Activated T-helper 17 cell treated with anti-CD3 and anti-CD28 coated beads, Interleukin-2, amount 50 U/mL, for 72 hours (primary cell): ENCODE measurements around the gene PDGFB. TPM values are rescaled to one million over a fixed set of nuclear protein-coding genes. Genes with fewer than 3 reads are reported as not detected.

Source experiments
- ATAC-seq: fragments of 150-1000 bp; cut with Tn5 transposase; replicated peaks from 2 replicates; pipeline ENCODE4 v1.10.0; 2021; ENCODE audit warnings: mild to moderate bottlenecking, moderate library complexity
- H3K27ac Mint-ChIP-seq: one replicate; pipeline ENCODE4 v1.8.0; 2022; ENCODE audit warnings: mixed read lengths
- H3K27me3 Mint-ChIP-seq: one replicate; pipeline ENCODE4 v1.8.0; 2022; ENCODE audit warnings: mixed read lengths
- H3K36me3 Mint-ChIP-seq: one replicate; pipeline ENCODE4 v1.8.0; 2022; ENCODE audit warnings: low read depth, mild to moderate bottlenecking, mixed read lengths
- H3K4me1 Mint-ChIP-seq: one replicate; pipeline ENCODE4 v1.8.0; 2022; ENCODE audit warnings: mixed read lengths
- H3K4me3 Mint-ChIP-seq: one replicate; pipeline ENCODE4 v1.8.0; 2022; ENCODE audit warnings: mild to moderate bottlenecking, mixed read lengths
- H3K9me3 Mint-ChIP-seq: one replicate; pipeline ENCODE4 v1.8.0; 2022; ENCODE audit warnings: mixed read lengths
- total RNA-seq, 2 donors: library from RNA; stranded (reverse); gene quantifications; one replicate each; pipeline ENCODE4 v1.2.3, GENCODE V29; 2022

Gene PDGFB
- total RNA-seq, 2 donors from 2014 or later: 5.2 to 11.3 TPM

DNA sequence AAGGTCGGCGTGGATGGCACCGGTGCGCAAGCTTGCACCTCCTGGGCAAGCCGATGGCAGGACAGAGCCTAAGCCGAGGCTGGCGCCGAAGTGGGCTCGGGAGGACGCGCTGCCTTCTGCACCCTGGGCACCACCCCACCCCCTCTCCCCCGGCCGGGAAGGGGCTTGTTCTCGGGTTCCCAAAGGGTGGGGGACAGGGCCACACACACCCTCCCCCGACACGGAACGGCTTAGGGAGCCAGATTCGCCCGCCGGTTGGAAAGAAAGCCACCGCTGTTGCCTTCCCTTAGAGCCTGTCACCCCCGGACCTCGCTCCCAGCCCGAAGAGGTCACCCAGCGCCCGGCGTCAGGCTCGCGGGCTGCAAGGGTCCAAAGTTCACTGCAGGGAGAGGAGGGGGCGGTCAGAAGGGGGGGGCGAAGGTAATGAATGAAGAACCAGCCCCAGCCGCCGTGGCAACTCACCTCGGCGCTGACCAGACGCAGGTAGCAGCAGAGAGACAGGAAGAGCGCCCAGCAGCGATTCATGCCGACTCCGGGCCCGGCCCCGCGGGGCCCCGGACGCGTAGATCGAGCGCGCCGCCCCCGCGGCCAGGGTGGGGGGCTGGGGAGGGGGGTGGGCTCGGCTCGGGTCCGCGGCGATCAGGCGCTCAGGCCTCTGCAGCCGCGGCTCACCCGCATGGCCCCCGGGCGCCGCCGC is 1.2 kb downstream of the PDGFB start:
- ATAC-seq: peak; percentile 7
- peak overlapping the region; percentile 80 for H3K4me3 Mint-ChIP-seq
- H3K27me3 Mint-ChIP-seq: peaks cover 20% of the 10 kb centered on the region
- peaks cover 20% of the 10 kb centered on the region for H3K4me1 Mint-ChIP-seq
- no peaks in the 10 kb centered on the region for H3K9me3 Mint-ChIP-seq
- H3K36me3 Mint-ChIP-seq: peaks cover 15% of the 10 kb centered on the region
- H3K27ac Mint-ChIP-seq: no peak overlapping the region

DNA sequence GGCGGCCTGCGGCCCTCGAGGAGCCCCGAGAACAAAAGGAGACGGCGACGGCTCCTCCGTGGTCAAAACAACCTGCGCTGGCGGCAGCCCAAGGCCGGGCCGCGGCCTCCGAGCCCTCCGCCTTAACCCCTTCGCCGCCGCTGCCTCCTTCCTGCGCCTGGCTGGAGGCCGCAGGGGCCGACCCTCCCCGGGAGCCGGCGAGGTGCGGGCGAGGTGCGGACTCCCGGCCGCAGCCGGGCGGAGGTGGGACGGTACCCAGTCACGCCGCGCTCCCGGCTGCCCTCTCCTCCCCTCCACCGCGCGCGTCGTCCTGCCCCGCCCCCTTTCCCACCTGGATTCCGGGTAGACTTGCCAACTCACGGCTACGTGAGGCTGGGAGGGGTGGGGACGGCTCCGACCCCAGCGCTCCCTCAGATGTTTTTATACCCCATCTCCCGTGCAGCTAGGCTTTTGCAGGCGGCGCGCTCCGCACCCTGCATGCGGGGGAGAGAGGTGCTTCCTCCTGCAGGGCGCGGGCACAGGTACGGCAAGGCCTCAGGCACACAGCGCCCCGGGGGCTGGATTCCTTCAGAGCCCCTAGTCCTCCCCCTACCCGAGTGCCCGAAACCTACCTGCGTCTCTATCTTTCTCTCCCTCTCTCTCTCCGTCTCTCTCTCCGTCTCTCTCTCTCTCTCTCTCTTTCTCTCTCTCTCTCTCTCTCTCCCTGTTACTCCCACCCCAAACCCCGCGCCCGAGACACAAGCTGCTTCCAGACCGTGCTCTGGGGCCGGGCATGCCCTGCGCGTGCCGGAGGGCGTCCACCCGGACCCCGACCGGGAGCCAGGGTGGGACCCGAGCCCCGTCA is 2.0 kb downstream of the PDGFB start:
- Mint-ChIP-seq H3K4me3 (peak overlapping the region; percentile 80), H3K4me1 (peaks cover 20% of the 10 kb centered on the region), H3K27ac (no peak overlapping the region), H3K27me3 (peaks cover 20% of the 10 kb centered on the region), H3K36me3 (peaks cover 15% of the 10 kb centered on the region), H3K9me3 (no peaks in the 10 kb centered on the region)
- peak; percentile 35 for ATAC-seq

GRCh38 chr22:39241794-39242594 is 2.8 kb downstream of the PDGFB start:
- Mint-ChIP-seq H3K27me3 (peaks cover 17% of the 10 kb centered on the region), H3K36me3 (peaks cover 15% of the 10 kb centered on the region), H3K4me1 (peaks cover 27% of the 10 kb centered on the region), H3K9me3 (no peaks in the 10 kb centered on the region), H3K4me3 (peak overlapping the region; percentile 91), H3K27ac (peak overlapping the region; percentile 94)
- ATAC-seq: no peak

DNA sequence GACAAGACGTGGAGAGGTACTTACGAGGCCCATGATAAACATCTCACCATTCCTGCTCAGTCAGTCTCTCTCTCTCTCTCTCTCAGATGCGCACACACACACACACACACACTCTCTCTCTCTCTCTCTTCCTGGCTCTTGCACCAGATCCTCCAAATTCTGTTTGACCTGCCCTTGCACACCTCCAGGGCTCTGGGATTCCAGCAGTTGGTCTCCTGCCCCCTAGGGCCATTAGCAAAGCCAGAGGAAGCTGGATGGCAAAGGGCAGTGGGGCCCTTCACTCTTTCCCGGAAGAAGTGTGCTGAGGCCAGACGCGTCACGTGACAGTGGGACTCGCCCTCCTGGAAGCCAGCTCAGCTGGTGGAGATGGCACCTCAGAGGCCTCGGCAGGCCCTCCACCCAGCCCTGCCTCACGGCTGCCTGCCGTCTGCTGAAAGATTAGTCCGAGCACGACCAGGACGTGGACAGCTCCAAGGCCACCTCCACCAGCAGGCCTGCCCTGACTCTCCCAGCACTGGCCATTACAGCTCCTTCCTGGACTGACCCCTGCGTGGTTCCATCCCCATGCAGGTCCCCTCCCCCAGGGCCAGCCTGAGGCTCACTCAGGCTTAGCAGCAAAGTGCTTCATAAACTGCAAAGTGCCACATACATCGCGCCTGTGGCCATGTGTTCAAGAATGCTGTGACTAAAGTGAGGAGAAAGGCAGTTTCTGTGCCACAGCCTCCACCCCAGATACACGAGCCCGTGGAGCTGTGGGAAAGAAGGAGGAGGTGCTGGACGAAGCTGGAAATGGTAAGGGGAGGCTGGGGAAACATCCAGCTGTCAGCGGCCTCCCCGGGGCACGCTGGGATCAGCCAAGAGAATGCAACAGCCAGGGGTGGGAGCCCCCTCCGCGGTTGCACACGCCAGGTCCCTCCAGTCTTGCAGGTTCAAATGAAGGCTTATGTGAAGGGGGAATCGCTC is 3.7 kb downstream of the PDGFB start:
- Mint-ChIP-seq H3K27ac (peak overlapping the region; percentile 94), H3K27me3 (peaks cover 16% of the 10 kb centered on the region), H3K9me3 (no peaks in the 10 kb centered on the region), H3K4me3 (peak overlapping the region; percentile 91), H3K4me1 (peaks cover 36% of the 10 kb centered on the region), H3K36me3 (peaks cover 15% of the 10 kb centered on the region)
- peak; percentile 54 for ATAC-seq

DNA sequence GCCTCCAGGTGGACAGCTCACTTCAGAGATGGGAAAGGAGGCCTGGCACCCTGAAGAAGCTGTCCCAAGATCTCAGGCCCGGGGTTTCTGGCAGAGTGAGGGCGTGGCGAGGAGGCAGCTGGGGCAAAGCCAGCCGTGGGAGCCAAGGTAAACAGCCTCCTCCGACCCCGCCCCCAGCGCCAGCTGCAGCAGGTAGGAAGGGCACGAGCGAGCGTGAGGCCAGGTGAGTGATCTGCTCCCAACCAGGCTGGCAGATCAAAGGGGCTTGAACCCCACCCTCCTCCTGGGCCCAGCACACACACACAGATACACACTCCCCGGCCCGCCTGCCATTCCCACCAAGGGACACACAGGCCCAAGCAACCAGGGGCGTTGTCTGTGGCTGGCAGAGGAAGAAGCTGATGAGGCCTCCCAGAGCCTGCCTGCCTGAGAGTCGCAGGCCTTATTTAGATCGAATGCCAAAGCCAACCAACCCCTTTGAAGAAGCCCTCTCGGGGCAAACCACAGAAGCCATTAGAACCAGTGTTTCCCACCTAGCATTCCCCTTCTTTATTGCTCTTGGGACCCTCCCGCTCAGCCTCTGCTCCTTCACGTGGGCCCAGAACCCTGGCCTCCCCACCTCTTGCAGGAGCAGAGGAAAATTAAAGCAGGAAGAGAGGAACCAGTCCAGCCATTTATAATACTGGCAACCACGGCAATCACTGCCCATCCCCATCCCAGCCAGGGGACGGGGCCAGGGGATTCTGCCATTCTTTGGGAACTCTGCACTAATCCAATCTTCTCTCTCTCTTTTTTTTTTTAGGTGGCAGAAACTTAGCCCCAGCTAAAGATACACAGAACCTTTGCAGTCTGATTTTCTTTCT is 5.0 kb downstream of the PDGFB start:
- Mint-ChIP-seq H3K27ac (peak overlapping the region; percentile 94), H3K27me3 (peaks cover 15% of the 10 kb centered on the region), H3K4me1 (peaks cover 35% of the 10 kb centered on the region)

DNA sequence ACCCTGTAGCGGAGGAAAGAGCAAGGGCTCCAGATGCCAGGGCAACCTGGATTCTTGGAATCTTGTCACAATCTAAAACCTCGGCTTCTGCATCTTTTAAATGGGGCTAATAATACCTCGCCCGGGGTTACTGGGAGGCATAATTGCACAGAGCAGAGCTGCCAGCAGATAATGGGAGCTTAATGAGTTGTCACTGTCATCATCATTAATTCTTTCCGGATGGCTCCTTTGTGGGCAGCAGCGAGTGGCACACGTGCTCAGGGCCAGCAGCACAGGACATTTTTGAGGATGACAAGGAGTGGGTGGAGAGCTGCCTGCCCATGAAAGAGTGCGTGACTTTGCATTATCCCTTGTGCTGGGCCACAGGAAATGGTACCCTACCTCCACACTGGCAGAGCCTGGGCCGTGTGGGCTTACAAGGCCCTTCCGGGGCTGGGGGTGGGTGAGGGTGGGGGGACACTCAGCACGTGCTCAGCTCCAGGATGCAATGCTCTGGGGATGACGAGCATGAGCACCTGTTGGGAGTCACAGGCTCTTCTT is 5.7 kb downstream of the PDGFB start:
- H3K4me3 Mint-ChIP-seq: peak overlapping the region; percentile 91
- H3K4me1 Mint-ChIP-seq: peaks cover 35% of the 10 kb centered on the region
- H3K9me3 Mint-ChIP-seq: no peaks in the 10 kb centered on the region
- H3K36me3 Mint-ChIP-seq: peaks cover 15% of the 10 kb centered on the region
- H3K27me3 Mint-ChIP-seq: peaks cover 21% of the 10 kb centered on the region
- no peak overlapping the region for H3K27ac Mint-ChIP-seq
- ATAC-seq: no peak

More for the DNA sequence above, 5.0 kb downstream of the PDGFB start:
- Mint-ChIP-seq H3K9me3 (no peaks in the 10 kb centered on the region), H3K36me3 (peaks cover 15% of the 10 kb centered on the region), H3K4me3 (peak overlapping the region; percentile 91)
- ATAC-seq: no peak

DNA sequence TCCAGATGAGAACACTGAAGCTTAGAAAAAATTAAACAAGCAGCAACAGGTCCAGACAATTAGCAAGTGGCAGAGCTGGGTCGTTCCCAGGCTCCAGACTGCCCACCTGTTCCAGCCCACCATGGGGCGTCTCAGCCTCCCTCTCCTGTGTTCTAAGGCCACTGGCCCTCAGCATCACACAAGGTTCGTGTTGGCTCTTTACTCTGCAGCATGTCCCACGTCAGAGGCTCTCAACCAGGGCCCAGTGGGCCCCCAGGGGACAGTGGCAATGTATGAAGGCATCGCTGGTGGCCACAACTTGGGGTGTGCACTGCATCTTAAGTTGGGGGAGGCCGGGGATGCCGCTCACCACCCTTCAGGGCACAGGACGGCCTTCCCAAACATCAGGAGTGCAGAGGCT is 6.2 kb downstream of the PDGFB start:
- peaks cover 21% of the 10 kb centered on the region for H3K27me3 Mint-ChIP-seq

DNA sequence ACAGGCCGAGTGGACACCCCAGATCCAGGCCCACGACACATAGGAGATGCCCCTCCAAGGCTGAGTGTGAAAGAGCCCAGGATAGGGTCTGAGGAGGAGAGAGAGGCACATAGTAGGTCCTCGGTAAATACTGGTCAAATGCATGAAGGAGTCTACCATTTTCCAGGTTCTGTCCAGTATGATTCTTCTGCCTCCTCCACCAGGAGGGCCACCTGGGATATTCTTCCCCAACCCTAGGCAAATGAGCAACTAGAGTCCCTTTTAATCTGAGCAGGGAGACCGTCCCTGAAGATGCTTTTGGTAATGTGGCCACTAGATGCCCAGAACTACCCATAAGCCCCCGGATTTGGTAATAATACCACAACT is 6.7 kb downstream of the PDGFB start:
- H3K27me3 Mint-ChIP-seq: peaks cover 21% of the 10 kb centered on the region

More for the DNA sequence above, 6.2 kb downstream of the PDGFB start:
- Mint-ChIP-seq H3K27ac (no peak overlapping the region), H3K36me3 (peaks cover 15% of the 10 kb centered on the region), H3K4me1 (peaks cover 35% of the 10 kb centered on the region), H3K9me3 (no peaks in the 10 kb centered on the region), H3K4me3 (peak overlapping the region; percentile 91)
- no peak for ATAC-seq

GRCh38 chr22:39237318-39238100 is 7.3 kb downstream of the PDGFB start:
- peaks cover 35% of the 10 kb centered on the region for H3K4me1 Mint-ChIP-seq
- peak; percentile 20 for ATAC-seq
- H3K9me3 Mint-ChIP-seq: no peaks in the 10 kb centered on the region
- peaks cover 21% of the 10 kb centered on the region for H3K27me3 Mint-ChIP-seq
- H3K36me3 Mint-ChIP-seq: peaks cover 15% of the 10 kb centered on the region
- H3K27ac Mint-ChIP-seq: no peak overlapping the region
- H3K4me3 Mint-ChIP-seq: peak overlapping the region; percentile 61

More for the DNA sequence above, 6.7 kb downstream of the PDGFB start:
- no peaks in the 10 kb centered on the region for H3K9me3 Mint-ChIP-seq
- peaks cover 35% of the 10 kb centered on the region for H3K4me1 Mint-ChIP-seq
- H3K4me3 Mint-ChIP-seq: peak overlapping the region; percentile 91
- no peak overlapping the region for H3K27ac Mint-ChIP-seq
- H3K36me3 Mint-ChIP-seq: peaks cover 15% of the 10 kb centered on the region
- ATAC-seq: no peak

GRCh38 chr22:39236321-39237317 is 8.2 kb downstream of the PDGFB start:
- no peaks in the 10 kb centered on the region for H3K9me3 Mint-ChIP-seq
- H3K4me1 Mint-ChIP-seq: peaks cover 32% of the 10 kb centered on the region
- peaks cover 22% of the 10 kb centered on the region for H3K27me3 Mint-ChIP-seq
- peaks cover 16% of the 10 kb centered on the region for H3K36me3 Mint-ChIP-seq
- ATAC-seq: peak; percentile 59
- peak overlapping the region; percentile 77 for H3K27ac Mint-ChIP-seq
- H3K4me3 Mint-ChIP-seq: peak overlapping the region; percentile 61
